GM12865 (cell line): ENCODE data around the gene HPS4.

ENCODE experiments used
- DNase-seq: peaks from one replicate; pipeline ENCODE4 v3.0.0; 2010; ENCODE audit warnings: low read depth
- H3K4me3 ChIP-seq: 2 replicates; pipeline ENCODE4 v1.5.1; 2011; ENCODE audit warnings: mild to moderate bottlenecking, low read depth, low read length, control low read depth
- CTCF ChIP-seq: IDR thresholded peaks from 2 replicates; pipeline ENCODE4 v1.5.1; 2011; ENCODE audit warnings: low read length, control low read depth, low read depth, inconsistent platforms; ENCODE audit not compliant: insufficient read depth; ENCODE audit errors: missing control alignments

Gene HPS4

GRCh38 chr22:26513838-26514237, 30.3 kb upstream of the HPS4 start:
- TF ChIP-seq CTCF = no peak
- no peak for DNase-seq
- H3K4me3 ChIP-seq = no peak overlapping the region

- TF ChIP-seq CTCF = no peak
- DNase-seq = peak; percentile 93
- peak within 1 kb of the TSS; percentile 74 for H3K4me3 ChIP-seq
Measured at GRCh38 chr22:26512149-26512793, 28.7 kb upstream of the HPS4 start, which contains the start of gene TFIP11. Gene TFIP11, minus strand, starts transcription at chr22:26512473. Its CDS starts 2,201 bp downstream, at chr22:26510272.

- H3K4me3 ChIP-seq = no peak overlapping the region
- no peak for DNase-seq
- TF ChIP-seq CTCF = no peak
Measured at GRCh38 chr22:26508148-26508547, 24.6 kb upstream of the HPS4 start.

GRCh38 chr22:26503758-26504157, 20.2 kb upstream of the HPS4 start:
- H3K4me3 ChIP-seq = no peak overlapping the region
- DNase-seq = no peak
- no peak for TF ChIP-seq CTCF

- DNase-seq = peak; percentile 79
- TF ChIP-seq CTCF = peak; percentile 56
- H3K4me3 ChIP-seq = no peak overlapping the region
Measured at GRCh38 chr22:26502688-26503561, 19.3 kb upstream of the HPS4 start.

- DNase-seq = no peak
- TF ChIP-seq CTCF = no peak
- H3K4me3 ChIP-seq = no peak overlapping the region
Measured at GRCh38 chr22:26501996-26502395, 18.4 kb upstream of the HPS4 start.
